Measurements from ENCODE around the gene MLXIP. TPM values are rescaled to one million over a fixed set of nuclear protein-coding genes. Genes with fewer than 3 reads are reported as not detected.

The MLXIP gene
- total and polyA plus RNA-seq, 12 donors = 11.5 to 37.9 (median 20.9) TPM

DNA sequence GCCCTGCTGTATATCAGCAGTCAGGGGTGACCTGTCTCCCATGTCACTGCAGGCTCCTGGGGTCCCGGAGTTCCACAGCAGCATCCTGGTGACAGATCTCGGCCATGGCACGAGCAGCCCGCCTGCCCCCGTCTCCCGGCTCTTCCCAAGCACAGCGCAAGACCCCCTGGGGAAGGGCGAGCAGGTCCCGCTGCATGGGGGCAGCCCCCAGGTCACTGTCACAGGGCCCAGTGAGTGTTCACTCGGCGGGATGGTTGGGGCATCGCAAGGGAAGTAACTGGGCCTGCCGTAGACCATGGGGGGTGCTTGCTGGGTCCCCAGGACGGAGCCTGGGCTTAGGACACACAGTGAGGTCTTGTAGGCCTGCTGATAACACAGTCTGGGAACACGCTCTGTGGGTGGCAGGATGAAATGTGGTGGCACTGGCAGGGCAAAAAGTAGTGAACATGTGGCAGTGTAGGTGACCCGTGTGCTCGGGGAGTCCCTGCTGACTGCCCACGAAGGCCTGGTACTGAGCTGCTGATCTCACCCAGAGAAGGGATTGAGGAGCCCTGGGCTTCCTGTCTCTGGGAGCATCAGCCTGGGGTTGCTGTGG lies 57.0 kb downstream of the MLXIP start:
- Histone ChIP-seq H3K27ac (no peak overlapping the region), H3K9me3 (no peaks in the 10 kb centered on the region), H3K27me3 (no peaks in the 10 kb centered on the region), H3K4me1 (no peaks in the 10 kb centered on the region), H3K36me3 (peaks cover 0 to 100% (median 47%) of the 10 kb centered on the region in 9 donors), H3K4me3 (no peak overlapping the region)
- DNase-seq (no peak), ATAC-seq (no peak)
- no peak for TF ChIP-seq CTCF (IDR thresholded peaks at IDR 0.05)
- 95 to 97% methylated on average over 18 of the region's 18 CpGs for WGBS, 2 donors
- intact Hi-C loops (cut with DNase I) = no loop called here

GRCh38 chr12:122137229-122137628 lies 58.7 kb downstream of the MLXIP start:
- intact Hi-C loops (cut with DNase I) = no loop called here
- Histone ChIP-seq H3K9me3 (no peaks in the 10 kb centered on the region), H3K27ac (no peak overlapping the region), H3K4me3 (no peak overlapping the region), H3K4me1 (no peaks in the 10 kb centered on the region), H3K36me3 (peaks cover 0 to 100% (median 51%) of the 10 kb centered on the region in 9 donors), H3K27me3 (no peaks in the 10 kb centered on the region)
- no peak for TF ChIP-seq CTCF (IDR thresholded peaks at IDR 0.05)
- WGBS, 2 donors = 77 to 87% methylated on average over 10 of the region's 10 CpGs
- DNase-seq = no peak
- ATAC-seq = no peak

DNA sequence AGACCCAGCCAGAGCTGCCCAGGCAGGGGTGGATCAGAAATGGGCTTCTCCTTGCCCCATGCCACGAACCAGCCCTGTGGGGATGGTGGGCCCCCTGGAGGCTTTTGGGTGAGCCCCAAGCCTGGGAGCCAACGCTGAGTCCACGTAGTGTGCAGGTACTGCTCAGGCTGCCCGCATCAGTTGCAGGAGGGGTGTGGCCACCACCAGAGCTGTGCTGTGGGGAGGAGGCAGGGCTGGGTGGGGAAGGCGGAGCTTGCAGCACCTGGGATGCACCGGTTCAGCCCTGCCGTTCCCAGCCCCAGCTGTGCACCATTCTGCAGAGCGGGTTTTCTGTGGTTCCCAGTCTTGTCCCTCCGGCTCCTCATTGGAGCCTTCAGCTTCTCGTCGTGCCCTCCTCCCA lies 59.1 kb downstream of the MLXIP start:
- Histone ChIP-seq H3K36me3 (peaks cover 0 to 100% (median 49%) of the 10 kb centered on the region in 9 donors), H3K4me3 (no peak overlapping the region), H3K27me3 (no peaks in the 10 kb centered on the region), H3K9me3 (no peaks in the 10 kb centered on the region), H3K4me1 (no peaks in the 10 kb centered on the region), H3K27ac (no peak overlapping the region)
- whole genome bisulfite sequencing, 2 donors = 76 to 77% methylated on average over 11 of the region's 11 CpGs
- no peak for ATAC-seq
- no peak for DNase-seq
- no peak for TF ChIP-seq CTCF (IDR thresholded peaks at IDR 0.05)
- intact Hi-C loops (cut with DNase I) = no loop called here

DNA sequence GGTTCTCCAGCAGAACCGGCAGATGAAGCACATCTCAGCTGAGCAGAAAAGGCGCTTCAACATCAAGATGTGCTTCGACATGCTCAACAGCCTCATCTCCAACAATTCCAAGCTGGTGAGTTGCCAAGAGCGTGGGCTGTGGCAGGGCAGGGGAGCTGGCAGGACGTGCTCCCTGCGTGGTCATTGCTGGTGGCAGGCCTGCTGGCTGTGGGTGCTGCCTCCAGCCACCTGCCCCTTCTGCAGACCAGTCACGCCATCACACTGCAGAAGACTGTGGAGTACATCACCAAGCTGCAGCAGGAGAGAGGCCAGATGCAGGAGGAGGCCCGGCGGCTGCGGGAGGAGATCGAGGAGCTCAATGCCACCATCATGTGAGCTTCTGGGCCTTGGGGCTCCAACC lies 59.6 kb downstream of the MLXIP start:
- H3K4me1 ChIP-seq = peaks cover 0 to 3% (median 0%) of the 10 kb centered on the region in 9 donors
- no peaks in the 10 kb centered on the region for H3K9me3 ChIP-seq
- TF ChIP-seq CTCF (IDR thresholded peaks at IDR 0.05) = no peak
- WGBS, 2 donors = 85 to 91% methylated on average over 11 of the region's 11 CpGs
- H3K27me3 ChIP-seq = no peaks in the 10 kb centered on the region
- H3K27ac ChIP-seq = no peak overlapping the region
- ATAC-seq (no peak), DNase-seq (no peak)
- H3K4me3 ChIP-seq = no peak overlapping the region
- peaks cover 0 to 100% (median 49%) of the 10 kb centered on the region in 9 donors for H3K36me3 ChIP-seq
- intact Hi-C loops (cut with DNase I) = no loop called here

All from heart right ventricle (tissue), 16 donors.